H1 (cell line): Measurements from ENCODE around the gene ZBTB20. TPM values are rescaled to one million over a fixed set of nuclear protein-coding genes. Genes with fewer than 3 reads are reported as not detected.

Source experiments
- CTCF ChIA-PET: fragments of 300-600 bp; sonication (Branson Sonifier 250); formaldehyde crosslinking; loops from one replicate; lab custom pipeline; 2021; ENCODE audit not compliant: partially characterized antibody; lab: Charles Lee
- POLR2A ChIA-PET: fragments of 300-600 bp; sonication (Branson Sonifier 250); formaldehyde crosslinking; loops from one replicate; lab custom pipeline; 2021; ENCODE audit warnings: inconsistent platforms; ENCODE audit not compliant: partially characterized antibody; lab: Charles Lee
- DNase-seq, 2 experiments: peaks; one replicate each; pipeline versions ENCODE4 v3.0.0 to v3.0.0-alpha.2; 2010 to 2022; ENCODE audit warnings: low spot score in 2 of 2, low read depth in 1 of 2, mixed read lengths in 1 of 2
- FAIRE-seq: peaks from 2 replicates; lab custom pipeline; 2011; peaks lifted over from hg19 to GRCh38; lab: Jason Lieb, UNC
- H2AFZ ChIP-seq: 2 replicates; pipeline ENCODE4 v1.8.1; 2012; ENCODE audit warnings: low read length, inconsistent platforms
- H2AK5ac ChIP-seq: 2 replicates; pipeline ENCODE4 v1.6.1; 2013; ENCODE audit warnings: low read depth, low read length
- H2BK120ac ChIP-seq: replicated peaks from 2 replicates; pipeline ENCODE3; 2013; ENCODE audit warnings: low read depth, low read length, inconsistent platforms
- H2BK12ac ChIP-seq: 2 replicates; pipeline ENCODE4 v1.6.1; 2013; ENCODE audit warnings: low read depth, low read length
- H2BK15ac ChIP-seq: 2 replicates; pipeline ENCODE4 v1.6.1; 2013; ENCODE audit warnings: low read length
- H2BK20ac ChIP-seq: 2 replicates; pipeline ENCODE4 v1.6.1; 2013; ENCODE audit warnings: low read length
- H2BK5ac ChIP-seq: 2 replicates; pipeline ENCODE4 v1.6.1; 2013; ENCODE audit warnings: low read depth, low read length
- H3K14ac ChIP-seq: 2 replicates; pipeline ENCODE4 v1.6.1; 2013; ENCODE audit warnings: inconsistent platforms; ENCODE audit not compliant: insufficient read length
- H3K18ac ChIP-seq: 2 replicates; pipeline ENCODE4 v1.6.1; 2013; ENCODE audit warnings: low read length; ENCODE audit errors: extremely low read depth
- H3K23ac ChIP-seq: 2 replicates; pipeline ENCODE4 v1.6.1; 2013; ENCODE audit warnings: inconsistent platforms; ENCODE audit not compliant: insufficient read length
- H3K23me2 ChIP-seq: 2 replicates; pipeline ENCODE4 v1.6.1; 2013; ENCODE audit warnings: low read depth, low read length
- H3K27ac ChIP-seq: 2 replicates; pipeline ENCODE4 v1.6.1; 2011; ENCODE audit warnings: low read depth, low read length, inconsistent platforms
- H3K27me3 ChIP-seq, 4 experiments: replicated peaks in 1 of 4; 1 replicate in 1 of 4; 2 replicates in 3 of 4; pipeline versions ENCODE4 v1.6.1 to v1.8.1; 2011 to 2013; ENCODE audit warnings: low read length in 3 of 4, mild to moderate bottlenecking in 3 of 4, inconsistent platforms in 2 of 4, mixed read lengths in 2 of 4, moderate library complexity in 1 of 4; ENCODE audit not compliant: control insufficient read depth in 3 of 4, insufficient read depth in 3 of 4; ENCODE audit errors: extremely low read depth in 1 of 4
- H3K36me3 ChIP-seq, 4 experiments: 2 replicates each; pipeline versions ENCODE4 v1.6.1 to v1.8.1; 2011 to 2013; ENCODE audit warnings: mild to moderate bottlenecking in 4 of 4, low read length in 3 of 4, moderate library complexity in 2 of 4, control low read depth in 1 of 4, inconsistent platforms in 1 of 4; ENCODE audit not compliant: insufficient read depth in 4 of 4, control insufficient read depth in 2 of 4
- H3K4ac ChIP-seq: replicated peaks from 2 replicates; pipeline ENCODE3; 2013; ENCODE audit warnings: low read length, low read depth, mixed read lengths, inconsistent platforms; ENCODE audit not compliant: insufficient read length
- H3K4me1 ChIP-seq, 4 experiments: replicated peaks in 1 of 4; 1 replicate in 1 of 4; 2 replicates in 3 of 4; pipeline versions ENCODE4 v1.6.1 to v1.8.1; 2011 to 2013; ENCODE audit warnings: low read length in 3 of 4, inconsistent platforms in 2 of 4, mixed read lengths in 1 of 4; ENCODE audit not compliant: insufficient read depth in 4 of 4, control insufficient read depth in 3 of 4
- H3K4me2 ChIP-seq, 2 experiments: 2 replicates each; pipeline versions ENCODE4 v1.6.1 to v1.8.1; 2011 to 2013; ENCODE audit warnings: low read depth in 2 of 2, low read length in 2 of 2, control low read depth in 1 of 2, inconsistent platforms in 1 of 2, mild to moderate bottlenecking in 1 of 2; ENCODE audit not compliant: insufficient read depth in 1 of 2
- H3K4me3 ChIP-seq, 4 experiments: fragments of 200-600, 300-600 bp in 1 of 4; sonication (generic), shearing (Covaris generic), sonication (Bioruptor Twin) in 1 of 4; 2 replicates each; pipeline versions ENCODE4 v1.5.1 to v1.8.1; 2011 to 2016; ENCODE audit warnings: low read length in 4 of 4, low read depth in 3 of 4, control low read depth in 2 of 4, inconsistent platforms in 2 of 4, mild to moderate bottlenecking in 2 of 4, mixed read lengths in 1 of 4, moderate library complexity in 1 of 4; ENCODE audit not compliant: insufficient read depth in 2 of 4; ENCODE audit errors: extremely low read depth in 1 of 4
- H3K56ac ChIP-seq: replicated peaks from 2 replicates; pipeline ENCODE3; 2013; ENCODE audit warnings: low read depth, mild to moderate bottlenecking, mixed read lengths, low read length, inconsistent platforms; ENCODE audit not compliant: insufficient read length
- H3K79me1 ChIP-seq: 2 replicates; pipeline ENCODE4 v1.6.1; 2013; ENCODE audit warnings: low read depth, low read length, control low read depth
- H3K79me2 ChIP-seq, 2 experiments: 2 replicates each; pipeline versions ENCODE4 v1.6.1 to v1.8.1; 2012 to 2013; ENCODE audit warnings: low read length in 2 of 2, mild to moderate bottlenecking in 2 of 2, inconsistent platforms in 1 of 2; ENCODE audit not compliant: insufficient read depth in 2 of 2, control insufficient read depth in 1 of 2
- H3K9ac ChIP-seq, 4 experiments: replicated peaks in 1 of 4; 1 replicate in 1 of 4; 2 replicates in 3 of 4; pipeline versions ENCODE4 v1.6.1 to v1.8.1; 2011 to 2013; ENCODE audit warnings: low read depth in 3 of 4, low read length in 3 of 4, control low read depth in 2 of 4, mild to moderate bottlenecking in 2 of 4, moderate library complexity in 2 of 4, inconsistent platforms in 1 of 4; ENCODE audit errors: extremely low read depth in 1 of 4
- H3K9me3 ChIP-seq, 2 experiments: 2 replicates each; pipeline versions ENCODE4 v1.6.1 to v1.8.1; 2012 to 2013; ENCODE audit warnings: mild to moderate bottlenecking in 2 of 2, moderate library complexity in 2 of 2, control low read depth in 1 of 2, inconsistent platforms in 1 of 2, low read depth in 1 of 2, low read length in 1 of 2, mixed read lengths in 1 of 2; ENCODE audit not compliant: insufficient read depth in 2 of 2
- H4K20me1 ChIP-seq, 2 experiments: replicated peaks in 1 of 2; 2 replicates each; pipeline versions ENCODE3 to v1.8.1; 2011 to 2013; ENCODE audit warnings: inconsistent platforms in 2 of 2, low read length in 2 of 2, mild to moderate bottlenecking in 1 of 2; ENCODE audit not compliant: insufficient read depth in 2 of 2, control insufficient read depth in 1 of 2
- H4K5ac ChIP-seq: 2 replicates; pipeline ENCODE4 v1.6.1; 2013; ENCODE audit warnings: low read length, low read depth, mixed read lengths, inconsistent platforms; ENCODE audit not compliant: insufficient read length
- H4K8ac ChIP-seq: 2 replicates; pipeline ENCODE4 v1.8.0; 2013; ENCODE audit warnings: mild to moderate bottlenecking, moderate library complexity, low read length, inconsistent platforms; ENCODE audit not compliant: insufficient read depth; ENCODE audit errors: extremely low read depth
- H4K91ac ChIP-seq: replicated peaks from 2 replicates; pipeline ENCODE3; 2013; ENCODE audit warnings: low read length, mixed read lengths, inconsistent platforms; ENCODE audit not compliant: insufficient read length
- EGR1 ChIP-seq: IDR thresholded peaks from 2 replicates; pipeline ENCODE4 v1.6.1; 2011; ENCODE audit warnings: low read depth, low read length, borderline replicate concordance
- HDAC2 ChIP-seq, 2 experiments: fragments of 300-600 bp in 1 of 2; sonication (generic) in 1 of 2; IDR thresholded peaks; 2 replicates each; pipeline ENCODE4 v1.6.1; 2011 to 2012; ENCODE audit warnings: low read depth in 2 of 2, low read length in 2 of 2, mild to moderate bottlenecking in 2 of 2, moderate library complexity in 2 of 2, borderline replicate concordance in 1 of 2, inconsistent platforms in 1 of 2
- SP2 ChIP-seq: IDR thresholded peaks from 2 replicates; pipeline ENCODE4 v1.6.1; 2012; ENCODE audit warnings: mild to moderate bottlenecking, low read length, inconsistent platforms
- YY1 ChIP-seq: IDR thresholded peaks from 2 replicates; pipeline ENCODE4 v1.6.1; 2011; ENCODE audit warnings: low read depth, mild to moderate bottlenecking, low read length
- WGBS, 2 experiments: shearing (Covaris generic) in 1 of 2; methylation state at CpG; one replicate each; pipeline versions ENCODE4 v1.1.6 to v1.1.7; 2013 to 2015; ENCODE audit warnings: low lambda C conversion rate in 2 of 2, mixed read lengths in 2 of 2, inconsistent platforms in 1 of 2, low coverage in 1 of 2, missing lambda C conversion rate in 1 of 2; ENCODE audit not compliant: insufficient replicate concordance in 2 of 2, insufficient coverage in 1 of 2, insufficient read length in 1 of 2; ENCODE audit errors: extremely low coverage in 1 of 2, missing lambda C conversion rate in 1 of 2; 5-methylcytosine and 5-hydroxymethylcytosine counted together
- polyA plus RNA-seq, 7 experiments: library from polyadenylated mRNA; depleted of rRNA in 3 of 7; stranded (reverse) in 5 of 7; unstranded in 2 of 7; fragments of >200 nt in 5 of 7; fragments of 200-250 nt in 2 of 7; gene quantifications; 1 replicate in 5 of 7; 2 replicates in 1 of 7; 4 replicates in 1 of 7; pipeline versions ENCODE4 v1.2.1 to v1.2.3, GENCODE V29; 2011 to 2013; ENCODE audit warnings: missing spikeins in 2 of 7, mixed read lengths in 2 of 7
- total RNA-seq: library from RNA; stranded (reverse); fragmentation: NEBNext Ultra II Directional; extraction: Animal tissue kit (Norgen Biotek cat#: 25700); gene quantifications from 2 replicates; pipeline ENCODE4 v1.2.1, GENCODE V29; 2021

The ZBTB20 gene
- total and polyA plus RNA-seq, 2 of the 8 experiments (the other 6 are each of a cell fraction or from before 2014, with no cell fraction given) = 0.35 to 1.3 TPM

GRCh38 chr3:114432310-114432709 is 714.8 kb downstream of the ZBTB20 start:
- TF ChIP-seq HDAC2 (IDR thresholded peaks at IDR 0.05; ENCODE audit: borderline replicate concordance in 1 of 2, low read depth in 2 of 2, low read length in 2 of 2) = no peak
- TF ChIP-seq SP2 = no peak
- no peak for TF ChIP-seq EGR1
- TF ChIP-seq YY1 = no peak
- no peak overlapping the region for H4K91ac ChIP-seq
- H3K18ac ChIP-seq = no peak overlapping the region
- 91% methylated on average over 2 of the region's 2 CpGs; no CpG with 5 or more reads in 1 of the 2 experiments for WGBS, 2 experiments
- no peak overlapping the region for H3K4me3 ChIP-seq
- H3K56ac ChIP-seq = no peak overlapping the region
- no peaks in the 10 kb centered on the region for H3K27me3 ChIP-seq
- H3K4me1 ChIP-seq = no peaks in the 10 kb centered on the region
- no peak overlapping the region for H2BK12ac ChIP-seq
- H3K36me3 ChIP-seq = no peaks in the 10 kb centered on the region
- H3K14ac ChIP-seq = no peak overlapping the region
- H3K9me3 ChIP-seq = no peaks in the 10 kb centered on the region
- no peak overlapping the region for H4K5ac ChIP-seq
- H4K8ac ChIP-seq = no peak overlapping the region
- H2BK15ac ChIP-seq = no peak overlapping the region
- no peak overlapping the region for H3K4ac ChIP-seq
- H3K4me2 ChIP-seq = no peak overlapping the region
- no peak overlapping the region for H2AFZ ChIP-seq
- H3K79me1 ChIP-seq = no peaks in the 10 kb centered on the region
- no peak for FAIRE-seq
- no peaks in the 10 kb centered on the region; the same call in 1 of the 2 replicates for H3K23me2 ChIP-seq
- no peak overlapping the region for H2BK120ac ChIP-seq
- no peak overlapping the region for H3K27ac ChIP-seq
- CTCF ChIA-PET = interaction anchor here (1.2 to 2.5 kb wide), 5 partner anchors 8 to 47 kb away, joined by 3 to 16 read pairs (median 3); no protein-coding TSS in a partner anchor
- POLR2A ChIA-PET = no interaction called here
- no peaks in the 10 kb centered on the region for H4K20me1 ChIP-seq
- no peak overlapping the region for H2BK20ac ChIP-seq
- no peaks in the 10 kb centered on the region for H3K79me2 ChIP-seq
- no peak overlapping the region for H2AK5ac ChIP-seq
- no peak overlapping the region for H3K9ac ChIP-seq
- H3K23ac ChIP-seq = no peak overlapping the region
- no peak overlapping the region for H2BK5ac ChIP-seq
- DNase-seq = no peak
